ENCODE data around the gene GAGE12J.
"Not testable (repeated sequence)": the region's sequence is repeated elsewhere in the genome, so short reads cannot be mapped to it uniquely, and the experiment has no call there.

The GAGE12J gene

GRCh38 chrX:49321737-49322136 lies at the start of gene GAGE12J:
GAGE12J (plus strand) TSS chrX:49322037; CDS start chrX:49323194, 1,157 bp downstream.
- H3K4me1 ChIP-seq (ENCODE audit: control insufficient read depth, low read depth, low read length); H3K27me3 ChIP-seq (ENCODE audit: control insufficient read depth, insufficient read depth, low read length); H3K36me3 ChIP-seq (ENCODE audit: control insufficient read depth, low read depth, low read length); H3K4me3 ChIP-seq (ENCODE audit: low read length); H3K9ac ChIP-seq (ENCODE audit: low read length); H3K9me3 ChIP-seq (ENCODE audit: control insufficient read depth, low read depth, low read length); H3K27ac ChIP-seq (ENCODE audit: low read length): not testable (repeated sequence)

- Histone ChIP-seq H3K27me3 (ENCODE audit: control insufficient read depth, insufficient read depth, low read length) (no peaks in the 10 kb centered on the region), H3K36me3 (ENCODE audit: control insufficient read depth, low read depth, low read length) (no peaks in the 10 kb centered on the region), H3K4me3 (ENCODE audit: low read length) (no peak overlapping the region), H3K9ac (ENCODE audit: low read length) (no peak overlapping the region), H3K4me1 (ENCODE audit: control insufficient read depth, low read depth, low read length) (peaks cover 4% of the 10 kb centered on the region), H3K9me3 (ENCODE audit: control insufficient read depth, low read depth, low read length) (peaks cover 6% of the 10 kb centered on the region), H3K27ac (ENCODE audit: low read length) (no peak overlapping the region)
These were observed 49.4 kb upstream of the GAGE12J start for GRCh38 chrX:49272421-49272820.

- H3K4me3 ChIP-seq (ENCODE audit: low read length): no peak overlapping the region
- H3K27me3 ChIP-seq (ENCODE audit: control insufficient read depth, insufficient read depth, low read length): no peaks in the 10 kb centered on the region
- H3K9me3 ChIP-seq (ENCODE audit: control insufficient read depth, low read depth, low read length): peaks cover 8% of the 10 kb centered on the region
- no peaks in the 10 kb centered on the region for H3K36me3 ChIP-seq (ENCODE audit: control insufficient read depth, low read depth, low read length)
- no peak overlapping the region for H3K9ac ChIP-seq (ENCODE audit: low read length)
- peaks cover under 1% of the 10 kb centered on the region for H3K4me1 ChIP-seq (ENCODE audit: control insufficient read depth, low read depth, low read length)
- no peak overlapping the region for H3K27ac ChIP-seq (ENCODE audit: low read length)
These were observed 48.6 kb upstream of the GAGE12J start for GRCh38 chrX:49273181-49273727.

- Histone ChIP-seq H3K27me3 (ENCODE audit: control insufficient read depth, insufficient read depth, low read length) (no peaks in the 10 kb centered on the region), H3K36me3 (ENCODE audit: control insufficient read depth, low read depth, low read length) (no peaks in the 10 kb centered on the region), H3K4me1 (ENCODE audit: control insufficient read depth, low read depth, low read length) (no peaks in the 10 kb centered on the region), H3K9ac (ENCODE audit: low read length) (no peak overlapping the region), H3K27ac (ENCODE audit: low read length) (no peak overlapping the region), H3K9me3 (ENCODE audit: control insufficient read depth, low read depth, low read length) (peaks cover 14% of the 10 kb centered on the region), H3K4me3 (ENCODE audit: low read length) (no peak overlapping the region)
These were observed 45.6 kb upstream of the GAGE12J start for GRCh38 chrX:49276207-49276606.

GRCh38 chrX:49276671-49277534 lies 44.9 kb upstream of the GAGE12J start:
- Histone ChIP-seq H3K27ac (ENCODE audit: low read length) (no peak overlapping the region), H3K9me3 (ENCODE audit: control insufficient read depth, low read depth, low read length) (peaks cover 14% of the 10 kb centered on the region), H3K4me3 (ENCODE audit: low read length) (no peak overlapping the region), H3K27me3 (ENCODE audit: control insufficient read depth, insufficient read depth, low read length) (no peaks in the 10 kb centered on the region), H3K4me1 (ENCODE audit: control insufficient read depth, low read depth, low read length) (no peaks in the 10 kb centered on the region), H3K36me3 (ENCODE audit: control insufficient read depth, low read depth, low read length) (no peaks in the 10 kb centered on the region), H3K9ac (ENCODE audit: low read length) (no peak overlapping the region)

- Histone ChIP-seq H3K4me1 (ENCODE audit: control insufficient read depth, low read depth, low read length) (no peaks in the 10 kb centered on the region), H3K4me3 (ENCODE audit: low read length) (no peak overlapping the region), H3K9me3 (ENCODE audit: control insufficient read depth, low read depth, low read length) (peaks cover 14% of the 10 kb centered on the region), H3K36me3 (ENCODE audit: control insufficient read depth, low read depth, low read length) (no peaks in the 10 kb centered on the region), H3K27ac (ENCODE audit: low read length) (no peak overlapping the region), H3K27me3 (ENCODE audit: control insufficient read depth, insufficient read depth, low read length) (no peaks in the 10 kb centered on the region), H3K9ac (ENCODE audit: low read length) (no peak overlapping the region)
These were observed 44.4 kb upstream of the GAGE12J start for GRCh38 chrX:49277535-49277830.

- H3K27me3 ChIP-seq (ENCODE audit: control insufficient read depth, insufficient read depth, low read length): no peaks in the 10 kb centered on the region
- H3K36me3 ChIP-seq (ENCODE audit: control insufficient read depth, low read depth, low read length): no peaks in the 10 kb centered on the region
- no peaks in the 10 kb centered on the region for H3K4me1 ChIP-seq (ENCODE audit: control insufficient read depth, low read depth, low read length)
- H3K9me3 ChIP-seq (ENCODE audit: control insufficient read depth, low read depth, low read length): peaks cover 14% of the 10 kb centered on the region
- H3K9ac ChIP-seq (ENCODE audit: low read length): no peak overlapping the region
- no peak overlapping the region for H3K4me3 ChIP-seq (ENCODE audit: low read length)
- no peak overlapping the region for H3K27ac ChIP-seq (ENCODE audit: low read length)
These were observed 43.8 kb upstream of the GAGE12J start for GRCh38 chrX:49278081-49278480.

GRCh38 chrX:49282647-49283011 lies 39.2 kb upstream of the GAGE12J start:
- no peaks in the 10 kb centered on the region for H3K4me1 ChIP-seq (ENCODE audit: control insufficient read depth, low read depth, low read length)
- peaks cover 10% of the 10 kb centered on the region for H3K9me3 ChIP-seq (ENCODE audit: control insufficient read depth, low read depth, low read length)
- H3K4me3 ChIP-seq (ENCODE audit: low read length): no peak overlapping the region
- H3K27ac ChIP-seq (ENCODE audit: low read length): no peak overlapping the region
- H3K27me3 ChIP-seq (ENCODE audit: control insufficient read depth, insufficient read depth, low read length): no peaks in the 10 kb centered on the region
- no peak overlapping the region for H3K9ac ChIP-seq (ENCODE audit: low read length)
- H3K36me3 ChIP-seq (ENCODE audit: control insufficient read depth, low read depth, low read length): no peaks in the 10 kb centered on the region

- Histone ChIP-seq H3K27me3 (ENCODE audit: control insufficient read depth, insufficient read depth, low read length) (no peaks in the 10 kb centered on the region), H3K4me1 (ENCODE audit: control insufficient read depth, low read depth, low read length) (no peaks in the 10 kb centered on the region), H3K36me3 (ENCODE audit: control insufficient read depth, low read depth, low read length) (no peaks in the 10 kb centered on the region), H3K9me3 (ENCODE audit: control insufficient read depth, low read depth, low read length) (peaks cover 3% of the 10 kb centered on the region), H3K9ac (ENCODE audit: low read length) (no peak overlapping the region), H3K27ac (ENCODE audit: low read length) (no peak overlapping the region), H3K4me3 (ENCODE audit: low read length) (no peak overlapping the region)
These were observed 37.6 kb upstream of the GAGE12J start for GRCh38 chrX:49284212-49284611.

GRCh38 chrX:49286136-49286535 lies 35.7 kb upstream of the GAGE12J start:
- Histone ChIP-seq H3K9ac (ENCODE audit: low read length) (no peak overlapping the region), H3K27me3 (ENCODE audit: control insufficient read depth, insufficient read depth, low read length) (no peaks in the 10 kb centered on the region), H3K27ac (ENCODE audit: low read length) (no peak overlapping the region), H3K4me3 (ENCODE audit: low read length) (no peak overlapping the region), H3K9me3 (ENCODE audit: control insufficient read depth, low read depth, low read length) (peaks cover 3% of the 10 kb centered on the region), H3K4me1 (ENCODE audit: control insufficient read depth, low read depth, low read length) (no peaks in the 10 kb centered on the region), H3K36me3 (ENCODE audit: control insufficient read depth, low read depth, low read length) (no peaks in the 10 kb centered on the region)

GRCh38 chrX:49286581-49286980 lies 35.3 kb upstream of the GAGE12J start:
- Histone ChIP-seq H3K27me3 (ENCODE audit: control insufficient read depth, insufficient read depth, low read length) (no peaks in the 10 kb centered on the region), H3K9me3 (ENCODE audit: control insufficient read depth, low read depth, low read length) (peaks cover 4% of the 10 kb centered on the region), H3K9ac (ENCODE audit: low read length) (no peak overlapping the region), H3K4me3 (ENCODE audit: low read length) (no peak overlapping the region), H3K36me3 (ENCODE audit: control insufficient read depth, low read depth, low read length) (no peaks in the 10 kb centered on the region), H3K27ac (ENCODE audit: low read length) (no peak overlapping the region), H3K4me1 (ENCODE audit: control insufficient read depth, low read depth, low read length) (no peaks in the 10 kb centered on the region)

GRCh38 chrX:49287665-49288064 lies 34.2 kb upstream of the GAGE12J start:
- Histone ChIP-seq H3K4me1 (ENCODE audit: control insufficient read depth, low read depth, low read length) (no peaks in the 10 kb centered on the region), H3K9ac (ENCODE audit: low read length) (no peak overlapping the region), H3K36me3 (ENCODE audit: control insufficient read depth, low read depth, low read length) (no peaks in the 10 kb centered on the region), H3K9me3 (ENCODE audit: control insufficient read depth, low read depth, low read length) (peaks cover 7% of the 10 kb centered on the region), H3K4me3 (ENCODE audit: low read length) (no peak overlapping the region), H3K27ac (ENCODE audit: low read length) (no peak overlapping the region), H3K27me3 (ENCODE audit: control insufficient read depth, insufficient read depth, low read length) (no peaks in the 10 kb centered on the region)

Data from iPS-18a (cell line).